Activated CD4-positive, alpha-beta T cell treated with anti-CD3 and anti-CD28 coated beads, Interleukin-2, Interleukin-6, amounts not matched to agents 100 ng/mL and 50 ng/mL, durations not matched to agents 16 hours and 8 hours (primary cell): Measurements from ENCODE around the gene ORC4.
"Not testable (repeated sequence)": the region's sequence is repeated elsewhere in the genome, so short reads cannot be mapped to it uniquely, and the experiment has no call there.

Source experiments
- DNase-seq: peaks from one replicate; pipeline ENCODE4 v3.0.0-alpha.2; 2020

ORC4 gene

GRCh38 chr2:148013876-148014275, 6.7 kb downstream of the ORC4 start:
- DNase-seq = no peak

GRCh38 chr2:148008411-148008810, 12.1 kb downstream of the ORC4 start:
- not testable (repeated sequence) for DNase-seq

GRCh38 chr2:148007219-148007900, 13.2 kb downstream of the ORC4 start:
- no peak for DNase-seq

- no peak for DNase-seq
These were observed 14.1 kb downstream of the ORC4 start for GRCh38 chr2:148006249-148007007.

- DNase-seq = not testable (repeated sequence)
These were observed 18.1 kb downstream of the ORC4 start for GRCh38 chr2:148002420-148002819.

- DNase-seq = no peak
These were observed 20.4 kb downstream of the ORC4 start for GRCh38 chr2:148000095-148000494.

- no peak for DNase-seq
These were observed 21.4 kb downstream of the ORC4 start for GRCh38 chr2:147999126-147999525.

- no peak for DNase-seq
These were observed 22.3 kb downstream of the ORC4 start for GRCh38 chr2:147998203-147998602.

- no peak for DNase-seq
These were observed 23.7 kb downstream of the ORC4 start for GRCh38 chr2:147996828-147997227.

GRCh38 chr2:147994965-147995364, 25.6 kb downstream of the ORC4 start:
- DNase-seq = not testable (repeated sequence)

- DNase-seq = peak; percentile 28
These were observed 30.6 kb downstream of the ORC4 start for GRCh38 chr2:147989809-147990403.

- DNase-seq = no peak
These were observed 31.4 kb downstream of the ORC4 start for GRCh38 chr2:147989102-147989501.

GRCh38 chr2:147980940-147981528, 39.5 kb downstream of the ORC4 start:
- no peak for DNase-seq

GRCh38 chr2:147977679-147978078, 42.9 kb downstream of the ORC4 start:
- DNase-seq = no peak

- no peak for DNase-seq
These were observed 44.4 kb downstream of the ORC4 start for GRCh38 chr2:147976102-147976501.

- DNase-seq = no peak
These were observed 52.0 kb downstream of the ORC4 start for GRCh38 chr2:147968571-147968970.

- no peak for DNase-seq
These were observed 68.4 kb downstream of the ORC4 start for GRCh38 chr2:147952118-147952517.

GRCh38 chr2:147945660-147946059, 74.9 kb downstream of the ORC4 start:
- no peak for DNase-seq

- DNase-seq = no peak
These were observed 81.2 kb downstream of the ORC4 start for GRCh38 chr2:147939313-147939712.

- peak; percentile 25 for DNase-seq
These were observed 82.7 kb downstream of the ORC4 start for GRCh38 chr2:147937744-147938349.

GRCh38 chr2:147934881-147935620, 85.5 kb downstream of the ORC4 start:
- DNase-seq = no peak

- DNase-seq = no peak
These were observed 86.6 kb downstream of the ORC4 start for GRCh38 chr2:147933931-147934330.
